NCI-H82 (cell line): ENCODE data around the gene ZMAT1.

Source experiments
- DNase-seq: peaks from one replicate; lab custom pipeline; 2025; lab: John Stamatoyannopoulos, UW

Gene ZMAT1

DNA sequence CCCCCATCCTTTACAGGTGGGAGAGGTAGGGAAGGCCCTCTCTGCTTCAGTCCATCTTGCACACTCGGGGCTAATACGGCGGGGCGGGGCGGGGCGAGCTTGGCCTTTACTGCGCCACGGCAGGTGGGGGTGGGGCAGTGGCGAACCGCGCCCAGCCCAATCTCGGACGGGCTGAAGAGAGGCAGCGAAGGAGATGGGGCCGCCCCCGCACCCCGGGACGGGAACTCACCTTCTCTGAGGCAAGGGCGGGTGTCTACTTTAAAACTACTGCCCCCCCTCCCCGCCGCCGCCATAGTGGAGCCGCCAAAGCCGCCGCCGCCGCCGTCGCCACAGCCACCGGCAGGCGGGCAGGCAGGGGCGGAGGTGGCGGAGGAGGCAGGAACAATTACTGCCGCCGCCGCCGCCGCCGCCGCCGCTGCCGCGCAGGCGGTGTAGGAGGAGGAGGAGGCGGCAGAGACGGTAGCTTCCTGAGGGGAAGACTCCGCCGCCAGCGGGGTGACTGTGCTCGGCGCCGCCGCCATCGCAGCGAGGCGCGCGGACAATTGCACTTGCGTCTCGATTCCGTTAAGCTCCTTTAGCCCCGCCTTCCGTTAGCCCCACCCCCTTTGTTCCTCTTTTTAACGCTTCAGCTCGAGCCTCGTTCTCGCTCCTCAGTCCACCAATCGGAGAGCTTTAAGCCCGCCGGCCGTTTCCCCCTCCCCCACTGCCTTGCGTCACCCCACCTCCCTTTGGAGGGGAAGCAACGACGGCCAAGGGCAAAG lies at the start of gene ZMAT1:
Gene ZMAT1, minus strand, starts transcription at position 540 of the 761 bp plus-strand sequence. Its CDS starts 19 bp downstream, at position 521.
- DNase-seq = peak; percentile 95

DNA sequence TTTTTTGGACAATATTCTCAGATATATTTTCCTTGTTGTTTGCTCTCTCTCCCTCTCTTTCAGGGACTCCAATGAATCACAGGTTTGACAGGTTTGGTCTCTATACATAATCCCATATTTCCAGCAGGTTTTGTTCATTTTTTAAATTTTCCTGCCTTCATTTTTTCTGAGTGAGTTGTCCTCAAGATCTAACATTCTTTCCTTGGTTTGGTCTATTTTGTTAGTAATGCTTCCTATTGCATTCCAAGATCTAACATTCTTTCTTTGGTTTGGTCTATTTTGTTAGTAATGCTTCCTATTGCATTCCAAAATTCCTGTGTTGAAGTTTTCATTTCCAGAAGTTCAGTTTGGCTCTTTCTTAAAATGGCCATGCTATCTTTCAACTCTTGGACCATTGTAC lies 45.3 kb upstream of the ZMAT1 start:
- no peak for DNase-seq

DNA sequence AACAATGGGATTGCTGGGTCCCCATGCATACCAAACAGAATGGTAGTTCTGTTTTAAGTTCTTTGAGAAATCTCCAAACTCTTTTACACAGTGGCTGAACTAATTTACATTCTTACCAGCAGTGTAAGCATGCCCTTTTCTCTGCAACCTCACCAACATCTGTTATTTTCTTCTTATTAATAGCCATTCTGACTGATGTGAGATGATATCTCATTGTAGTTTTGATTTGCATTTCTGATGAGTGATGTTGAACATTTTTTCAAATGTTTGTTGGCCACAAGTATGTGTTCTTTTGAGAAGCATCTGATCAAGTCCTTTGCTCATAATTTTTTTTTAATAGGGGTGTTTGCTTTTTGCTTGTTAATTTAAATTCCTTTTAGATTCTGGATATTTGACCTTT lies 41.2 kb upstream of the ZMAT1 start:
- no peak for DNase-seq

GRCh38 chrX:101964923-101965539 lies 33.2 kb upstream of the ZMAT1 start:
- peak; percentile 20 for DNase-seq

- no peak for DNase-seq
These were observed 26.3 kb upstream of the ZMAT1 start for GRCh38 chrX:101958139-101958538.

GRCh38 chrX:101957174-101957573 lies 25.3 kb upstream of the ZMAT1 start:
- DNase-seq = no peak

DNA sequence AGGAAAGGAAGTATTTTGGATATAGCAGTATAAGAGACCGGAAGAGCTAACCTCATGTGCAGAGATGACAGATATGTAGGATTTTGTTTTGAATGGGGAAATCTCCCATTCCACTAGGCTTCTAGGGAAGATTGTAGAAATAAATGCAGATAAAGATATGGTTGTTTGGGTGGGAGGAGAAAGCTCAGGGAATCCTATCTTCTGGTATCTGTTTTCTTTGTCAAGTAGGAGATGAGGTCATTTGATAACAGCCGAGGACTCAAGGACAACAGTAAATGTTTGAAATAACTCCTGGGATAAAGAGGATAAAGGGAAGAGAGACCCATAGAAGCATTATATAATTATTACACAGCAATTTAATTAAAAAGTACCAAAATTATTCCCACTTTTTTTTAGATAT lies 24.7 kb upstream of the ZMAT1 start:
- no peak for DNase-seq

- DNase-seq = no peak
These were observed 18.8 kb upstream of the ZMAT1 start for GRCh38 chrX:101950581-101950980.

DNA sequence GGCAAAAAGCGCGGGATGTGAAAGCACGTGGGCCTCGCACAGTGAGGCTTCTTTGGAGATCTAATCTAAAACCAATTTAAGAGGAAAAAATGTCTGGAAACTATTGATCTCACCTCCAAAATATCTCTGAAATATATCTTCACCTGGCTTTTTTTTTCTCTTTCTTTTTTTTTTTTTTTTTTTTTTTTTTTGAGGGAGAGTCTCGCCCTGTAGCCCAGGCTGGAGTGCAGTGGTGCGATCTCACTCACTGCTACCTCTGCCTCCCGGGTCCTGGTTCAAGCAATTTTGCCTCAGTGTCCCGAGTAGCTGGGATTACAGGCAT lies 383 bp upstream of the ZMAT1 start:
- DNase-seq = no peak

DNA sequence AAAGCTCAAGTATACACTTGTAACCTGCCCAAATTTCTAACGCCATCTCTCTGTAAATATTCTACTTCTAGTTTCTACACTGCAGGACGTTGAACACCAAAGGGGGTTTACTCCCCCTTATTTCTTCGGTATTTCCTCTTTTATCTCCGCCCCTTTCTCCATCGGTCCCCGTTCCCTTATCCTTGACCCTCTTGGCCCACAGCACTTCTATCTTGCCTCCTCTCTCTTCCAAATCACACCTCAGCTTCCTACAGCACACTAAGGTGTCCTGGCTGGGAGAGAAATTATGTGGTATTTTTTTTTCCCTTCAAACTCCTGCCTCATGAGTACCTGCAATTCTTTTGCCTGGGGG lies 715 bp downstream of the ZMAT1 start:
- DNase-seq = peak; percentile 55

DNA sequence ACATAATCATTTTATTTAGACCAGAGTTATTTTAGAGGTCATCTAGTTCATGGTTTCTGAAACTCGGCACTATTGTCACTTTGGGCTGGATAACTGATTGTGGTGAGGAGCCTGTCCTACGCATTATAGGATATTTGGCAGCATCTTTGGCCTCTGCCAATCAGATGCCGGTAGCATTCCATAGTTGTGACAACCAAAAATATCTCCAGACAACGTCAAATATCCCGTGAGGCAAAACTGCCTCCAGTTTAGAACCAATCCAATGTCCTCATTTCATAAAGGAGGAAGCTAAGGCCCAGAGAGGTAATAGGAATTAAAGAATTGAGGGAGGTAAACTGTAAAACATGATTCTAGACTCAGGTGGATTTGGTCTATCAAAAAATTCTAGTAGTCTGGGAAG lies 6.1 kb downstream of the ZMAT1 start:
- DNase-seq = no peak

- DNase-seq = no peak
These were observed 13.1 kb downstream of the ZMAT1 start for GRCh38 chrX:101918751-101919150.

- DNase-seq = no peak
These were observed 25.6 kb downstream of the ZMAT1 start for GRCh38 chrX:101906136-101906796.

GRCh38 chrX:101904996-101905395 lies 26.8 kb downstream of the ZMAT1 start:
- DNase-seq = no peak
